DOHH2 (cell line): ENCODE data around the gene PRDM1.

Experiments used
- CTCF ChIP-seq: fragments of 200-600 bp; sonication (generic); IDR thresholded peaks from one replicate; pipeline ENCODE4 v1.5.1; 2014; ENCODE audit warnings: antibody characterized with exemption, mild to moderate bottlenecking, low read depth, low read length; ENCODE audit not compliant: poor library complexity, severe bottlenecking
- EZH2phosphoT487 ChIP-seq: fragments of 200-600 bp; sonication (generic); IDR thresholded peaks from 2 replicates; pipeline ENCODE4 v1.6.1; 2017; ENCODE audit warnings: borderline replicate concordance, mild to moderate bottlenecking, antibody characterized with exemption, low read length, moderate library complexity, mixed read lengths

GRCh38 chr6:106103728-106104109, 17.6 kb downstream of the PRDM1 start:
- TF ChIP-seq EZH2phosphoT487 (no peak), CTCF (no peak)
